ENCODE data around the gene SPDYE3.
"Not testable (repeated sequence)": the region's sequence is repeated elsewhere in the genome, so short reads cannot be mapped to it uniquely, and the experiment has no call there.

SPDYE3 gene

DNA sequence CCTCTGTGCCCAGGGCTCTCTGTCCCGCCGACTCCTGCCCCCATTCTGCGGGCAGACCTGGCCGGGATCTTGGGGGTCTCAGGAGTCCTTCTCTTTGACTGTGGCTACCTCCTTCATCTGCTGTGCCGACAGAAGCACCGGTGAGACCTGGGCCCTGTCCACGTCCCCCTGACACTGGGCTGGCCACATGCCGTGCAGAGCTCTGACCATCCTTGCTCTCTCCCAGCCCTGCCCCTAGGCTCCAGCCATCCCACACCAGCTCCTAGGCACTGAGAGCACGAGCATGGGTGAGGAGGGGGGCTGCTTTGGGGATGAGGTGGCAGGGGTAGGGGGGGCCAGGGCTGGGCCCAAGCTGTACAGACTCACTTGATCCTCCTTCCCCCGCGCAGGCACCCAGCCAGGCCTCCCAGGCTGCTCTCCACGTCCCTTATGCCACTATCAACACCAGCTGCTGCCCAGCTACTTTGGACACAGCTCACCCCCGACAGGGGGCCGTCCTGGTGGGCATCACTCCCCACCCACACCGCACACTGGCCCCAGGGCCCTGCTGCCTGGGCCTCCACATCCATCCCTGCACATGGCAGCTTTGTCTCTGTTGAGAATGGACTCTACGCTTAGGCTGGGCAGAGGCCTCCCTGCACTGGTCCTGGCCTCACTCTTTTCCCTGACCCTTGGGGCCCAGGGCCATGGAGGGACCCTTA, 45.6 kb downstream of the SPDYE3 start:
- no peak for DNase-seq

DNA sequence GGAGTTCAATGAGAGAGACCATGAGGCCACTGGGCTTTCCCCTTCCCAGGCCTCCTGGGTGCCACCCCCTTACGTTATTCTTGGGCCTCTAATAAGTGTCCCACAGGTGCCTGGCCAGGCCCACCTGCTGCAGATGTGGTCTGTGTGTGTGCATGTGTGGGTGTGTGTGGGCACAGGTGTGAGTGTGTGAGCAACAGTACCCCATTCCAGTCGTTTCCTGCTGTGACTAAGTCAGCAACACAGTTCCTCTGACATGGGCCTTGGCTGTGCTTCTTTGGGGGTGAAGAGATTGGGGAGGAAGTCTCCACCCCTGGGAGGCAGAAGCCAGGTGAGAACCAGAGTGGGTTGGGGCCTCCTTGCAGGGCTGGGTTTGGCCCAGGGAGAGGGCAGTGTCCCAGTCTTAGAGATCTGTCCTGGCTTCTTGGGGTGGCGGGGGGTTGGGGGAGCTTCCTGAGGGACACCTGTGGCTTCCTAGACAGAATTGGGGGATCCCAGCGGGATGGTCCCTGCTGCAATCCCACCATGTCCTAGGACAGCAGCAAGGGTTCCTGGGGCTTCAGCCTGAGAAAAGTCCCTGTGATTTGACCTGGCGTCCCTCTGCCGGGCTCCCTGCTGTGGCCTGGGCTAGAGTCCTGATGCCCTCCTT, 46.3 kb downstream of the SPDYE3 start:
- DNase-seq, result no peak

DNA sequence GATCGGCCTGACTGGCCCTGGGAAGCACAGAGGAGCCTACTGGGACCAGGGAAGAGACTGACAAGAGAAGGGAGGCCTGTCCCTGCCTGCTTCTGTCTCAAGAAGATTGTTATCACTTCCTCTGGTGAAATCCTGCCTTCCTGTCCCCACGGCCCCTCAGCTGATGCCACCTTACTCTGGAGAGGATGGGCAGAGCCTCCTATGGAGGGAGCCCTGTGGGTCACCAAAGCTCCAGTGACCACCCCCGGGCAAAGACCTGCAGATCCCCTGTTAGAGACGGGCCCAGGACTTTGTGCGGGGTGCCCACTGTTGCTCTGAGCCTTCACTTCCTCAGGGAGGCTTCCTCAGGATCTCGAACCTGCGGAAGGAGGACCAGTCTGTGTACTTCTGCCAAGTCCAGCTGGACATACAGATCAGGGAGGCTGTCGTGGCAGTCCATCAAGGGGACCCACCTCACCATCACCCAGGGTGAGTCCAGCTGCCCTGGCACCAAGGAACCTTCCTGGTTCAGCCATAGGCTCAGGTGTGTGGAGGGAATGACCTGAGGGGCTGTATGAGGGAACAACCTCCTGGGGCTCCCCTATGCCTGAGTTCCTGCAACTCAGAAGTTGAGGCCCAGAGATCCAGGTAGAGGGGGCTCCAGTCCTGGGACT, 49.0 kb downstream of the SPDYE3 start:
- no peak for DNase-seq

DNA sequence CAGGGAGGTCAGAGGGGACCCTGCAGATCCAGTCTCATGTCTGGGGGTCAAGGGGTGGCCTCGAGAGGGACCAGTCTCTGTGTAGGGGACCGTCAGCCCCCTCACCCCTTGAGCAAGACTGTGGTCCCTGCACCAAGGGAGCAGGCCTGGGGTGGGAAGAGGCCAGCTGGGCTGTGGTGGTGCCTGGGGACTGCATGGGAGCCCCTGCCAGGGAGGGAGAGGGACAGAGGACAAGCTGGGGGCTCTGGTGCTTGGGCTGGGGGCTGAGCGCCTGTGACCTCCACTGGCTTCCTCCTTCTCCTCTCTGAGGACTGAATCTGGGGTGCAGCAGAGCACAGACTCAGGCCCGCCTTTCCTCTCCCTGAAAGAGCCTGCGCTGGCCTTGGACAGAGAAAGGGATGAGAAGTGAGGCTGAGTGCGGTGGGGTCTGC, 49.6 kb downstream of the SPDYE3 start:
- no peak for DNase-seq

DNA sequence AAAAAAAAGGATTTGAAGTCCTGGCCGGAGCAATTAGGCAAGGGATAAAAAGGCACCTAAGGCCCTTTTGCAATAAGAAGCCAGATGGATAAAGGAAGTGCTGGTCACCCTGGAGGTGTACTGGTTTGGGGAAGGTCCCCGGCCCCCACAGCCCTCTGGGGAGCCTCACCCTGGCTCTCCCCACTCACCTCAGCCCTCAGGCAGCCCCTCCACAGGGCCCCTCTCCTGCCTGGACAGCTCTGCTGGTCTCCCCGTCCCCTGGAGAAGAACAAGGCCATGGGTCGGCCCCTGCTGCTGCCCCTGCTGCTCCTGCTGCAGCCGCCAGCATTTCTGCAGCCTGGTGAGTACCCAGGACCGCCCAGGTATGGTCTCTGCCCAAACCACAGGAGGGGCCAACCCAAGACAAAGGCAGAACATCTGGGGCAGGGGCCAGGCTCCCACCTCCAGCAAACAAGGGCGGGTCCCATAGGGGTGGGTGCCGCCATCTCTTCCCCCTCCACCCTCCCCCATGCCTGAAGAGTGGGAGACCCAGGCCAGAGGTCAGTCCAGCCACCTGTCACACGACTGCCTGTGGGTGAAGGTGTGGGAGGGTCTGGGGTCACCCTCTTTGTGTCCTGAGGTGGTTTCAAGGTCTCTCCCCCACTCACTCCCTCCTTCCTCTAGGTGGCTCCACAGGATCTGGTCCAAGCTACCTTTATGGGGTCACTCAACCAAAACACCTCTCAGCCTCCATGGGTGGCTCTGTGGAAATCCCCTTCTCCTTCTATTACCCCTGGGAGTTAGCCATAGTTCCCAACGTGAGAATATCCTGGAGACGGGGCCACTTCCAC, 50.7 kb downstream of the SPDYE3 start, which contains the start of gene PILRB:
PILRB (plus strand) TSS at position 91 of the 830 bp plus-strand sequence; CDS start at position 277, 186 bp downstream.
- DNase-seq, result no peak

DNA sequence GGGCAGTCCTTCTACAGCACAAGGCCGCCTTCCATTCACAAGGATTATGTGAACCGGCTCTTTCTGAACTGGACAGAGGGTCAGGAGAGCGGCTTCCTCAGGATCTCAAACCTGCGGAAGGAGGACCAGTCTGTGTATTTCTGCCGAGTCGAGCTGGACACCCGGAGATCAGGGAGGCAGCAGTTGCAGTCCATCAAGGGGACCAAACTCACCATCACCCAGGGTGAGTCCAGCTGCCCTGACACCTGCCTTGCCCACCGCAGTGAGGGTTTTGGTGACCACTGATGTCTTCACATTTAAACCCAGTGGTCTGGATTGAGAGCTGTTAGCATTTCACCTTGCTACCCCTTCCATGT, 51.3 kb downstream of the SPDYE3 start:
- no peak for DNase-seq

DNA sequence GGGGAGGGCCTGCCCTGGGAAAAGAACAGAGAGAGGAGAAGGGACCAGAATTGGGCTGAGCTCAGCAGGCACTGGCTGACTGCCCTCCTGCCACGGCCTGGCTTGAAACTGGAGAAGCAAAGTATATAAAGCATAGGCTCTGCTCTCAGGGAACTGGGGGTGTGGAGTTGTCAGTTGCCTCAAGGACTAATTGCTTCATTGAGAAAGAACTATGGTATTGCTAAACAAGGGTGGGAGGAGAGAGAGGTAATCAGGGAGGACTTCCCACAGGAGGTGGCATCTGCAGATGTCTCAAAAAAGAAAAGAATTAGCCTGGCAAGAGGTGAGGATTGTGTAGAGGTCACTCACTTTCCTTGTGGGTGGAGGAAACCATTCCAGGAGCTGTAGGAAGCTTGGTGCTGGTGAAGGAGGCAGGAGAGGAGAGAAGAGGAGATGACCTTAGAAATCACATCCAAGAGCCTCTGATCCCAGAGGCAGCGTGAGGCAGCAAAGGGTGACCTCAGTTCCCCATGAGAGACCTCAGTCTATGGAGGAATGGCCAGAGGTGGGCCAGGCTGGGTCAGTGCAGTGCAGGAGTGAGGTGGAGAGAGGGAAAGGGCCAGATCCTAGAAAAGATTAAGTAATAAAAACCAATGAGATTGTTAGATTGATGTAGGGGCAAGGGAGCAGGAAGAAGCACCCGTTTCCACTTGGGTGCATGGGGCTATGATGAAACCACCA, 52.8 kb downstream of the SPDYE3 start:
- no peak for DNase-seq

DNA sequence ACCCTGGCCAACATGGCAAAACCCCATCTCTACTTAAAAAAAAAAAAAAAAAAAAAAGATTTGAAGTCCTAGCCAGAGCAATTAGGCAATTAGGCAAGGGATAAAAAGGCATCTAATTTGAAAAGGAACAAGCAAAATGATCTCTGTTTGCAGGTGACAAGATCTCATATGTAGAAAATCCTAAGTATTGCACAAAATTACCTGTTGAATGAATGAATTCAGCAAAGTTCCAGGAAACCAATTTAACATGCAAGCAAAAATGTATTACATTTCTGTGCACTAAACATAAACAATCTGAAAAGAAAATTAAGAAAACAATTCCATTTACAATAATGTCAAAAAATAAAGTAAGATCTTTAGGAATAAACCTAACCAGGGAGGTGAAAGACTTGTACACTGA, 55.6 kb downstream of the SPDYE3 start:
- DNase-seq, result no peak

DNA sequence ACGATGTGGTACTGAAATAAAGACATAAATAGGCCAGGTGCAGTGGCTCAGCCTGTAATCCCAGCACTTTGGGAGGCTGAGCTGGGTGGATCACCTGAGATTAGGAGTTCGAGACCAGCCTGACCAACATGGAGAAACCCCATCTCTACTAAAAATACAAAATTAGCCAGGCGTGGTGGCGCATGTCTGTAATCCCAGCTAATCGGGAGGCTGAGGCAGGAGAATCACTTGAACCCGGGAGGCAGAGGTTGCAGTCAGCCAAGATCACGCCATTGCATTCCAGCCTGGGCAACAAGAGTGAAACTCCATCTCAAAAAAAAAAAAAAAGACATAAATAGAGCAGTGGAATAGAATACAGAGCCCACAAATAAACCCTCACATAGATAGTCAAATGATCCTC, 56.3 kb downstream of the SPDYE3 start:
- not testable (repeated sequence) for DNase-seq

DNA sequence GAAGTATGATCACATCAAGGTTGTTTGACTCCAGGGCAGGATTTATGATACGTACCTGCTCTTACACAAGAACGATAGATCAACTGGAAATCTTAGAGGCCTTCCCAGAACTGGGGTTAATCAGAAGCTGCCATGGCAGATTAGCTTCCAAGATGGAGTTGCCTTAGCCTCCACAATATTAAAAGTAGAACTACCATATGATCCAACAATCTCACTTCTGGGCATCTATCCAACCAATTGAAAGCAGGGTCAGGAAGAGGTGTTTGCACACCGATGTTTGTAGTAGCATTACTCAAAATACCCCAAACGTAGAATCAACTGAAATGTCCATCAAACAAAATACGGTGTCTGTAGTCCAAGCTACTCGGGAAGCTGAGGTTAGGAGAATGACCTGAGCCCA, 57.0 kb downstream of the SPDYE3 start:
- no peak for DNase-seq

DNA sequence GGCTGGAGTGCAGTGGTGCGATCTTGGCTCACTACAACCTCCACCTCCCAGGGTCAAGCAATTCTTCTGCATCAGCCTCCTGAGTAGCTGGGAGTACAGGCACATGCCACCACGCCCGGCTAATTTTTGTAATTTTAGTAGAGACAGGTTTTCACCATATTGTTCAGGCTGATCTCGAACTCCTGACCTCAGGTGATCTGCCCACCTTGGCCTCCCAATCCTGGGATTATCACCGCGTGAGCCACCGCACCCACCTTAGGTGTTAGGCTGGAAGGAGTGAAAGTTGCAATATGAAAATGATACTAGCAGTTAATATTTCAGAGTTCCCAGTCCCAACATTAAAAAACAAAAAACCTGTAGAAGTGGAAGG, 58.5 kb downstream of the SPDYE3 start:
- DNase-seq, result not testable (repeated sequence)

DNA sequence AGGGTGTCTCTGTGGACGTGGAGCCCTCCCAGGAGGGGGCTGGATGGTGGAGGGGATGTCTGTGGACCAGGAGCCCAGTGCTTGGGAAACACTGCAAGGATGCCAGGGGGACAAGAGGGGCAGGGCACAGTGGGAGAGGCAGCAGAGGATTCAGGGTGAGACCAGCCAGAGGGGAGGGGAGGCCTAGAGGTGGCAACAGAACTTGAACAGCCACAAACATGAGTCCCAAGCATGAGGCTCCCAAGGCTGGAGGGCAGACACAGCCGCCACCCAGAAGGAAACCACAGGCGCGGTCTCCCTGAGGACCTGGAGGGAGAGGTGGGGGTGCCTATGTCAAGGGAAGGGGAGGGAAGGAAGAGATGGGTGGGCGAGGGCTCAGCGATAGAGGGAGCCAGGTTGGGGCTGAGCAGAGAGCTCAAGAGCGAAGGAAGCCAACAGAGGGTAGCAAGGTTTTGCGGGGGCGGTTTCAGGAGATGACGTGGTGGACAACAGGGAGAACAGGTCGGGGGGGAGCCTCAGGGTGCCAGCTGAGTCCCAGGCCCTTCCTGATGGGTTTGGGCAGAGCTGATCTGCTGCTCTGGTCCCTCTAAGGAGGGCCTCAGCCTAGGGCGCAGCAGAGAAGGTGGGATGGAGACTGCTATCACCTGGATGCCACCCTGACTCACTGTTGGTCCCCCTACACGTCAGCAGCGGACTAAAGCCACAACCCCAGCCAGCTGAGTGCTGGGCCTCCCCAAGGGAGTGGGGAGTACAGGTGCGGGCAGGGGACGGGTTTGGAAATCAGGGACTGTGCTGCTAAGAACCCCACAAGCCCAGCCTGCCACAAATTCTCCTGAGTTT, 59.1 kb downstream of the SPDYE3 start:
- DNase-seq, result no peak

DNA sequence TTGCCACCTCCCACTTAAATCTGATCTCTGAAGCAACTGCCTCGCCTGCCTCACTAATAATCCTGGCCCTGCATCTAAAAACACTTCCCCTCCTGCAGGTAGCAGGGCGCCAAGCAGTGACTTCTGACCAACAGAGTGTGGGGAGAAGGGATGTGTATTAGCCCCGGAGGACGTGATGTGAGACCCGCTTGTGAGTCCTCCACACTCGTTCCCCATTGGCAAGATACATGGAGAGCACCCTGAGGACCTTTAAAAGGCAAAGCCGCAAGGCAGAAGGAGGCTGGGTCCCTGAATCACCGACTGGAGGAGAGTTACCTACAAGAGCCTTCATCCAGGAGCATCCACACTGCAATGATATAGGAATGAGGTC, 59.7 kb downstream of the SPDYE3 start:
- DNase-seq, result no peak

DNA sequence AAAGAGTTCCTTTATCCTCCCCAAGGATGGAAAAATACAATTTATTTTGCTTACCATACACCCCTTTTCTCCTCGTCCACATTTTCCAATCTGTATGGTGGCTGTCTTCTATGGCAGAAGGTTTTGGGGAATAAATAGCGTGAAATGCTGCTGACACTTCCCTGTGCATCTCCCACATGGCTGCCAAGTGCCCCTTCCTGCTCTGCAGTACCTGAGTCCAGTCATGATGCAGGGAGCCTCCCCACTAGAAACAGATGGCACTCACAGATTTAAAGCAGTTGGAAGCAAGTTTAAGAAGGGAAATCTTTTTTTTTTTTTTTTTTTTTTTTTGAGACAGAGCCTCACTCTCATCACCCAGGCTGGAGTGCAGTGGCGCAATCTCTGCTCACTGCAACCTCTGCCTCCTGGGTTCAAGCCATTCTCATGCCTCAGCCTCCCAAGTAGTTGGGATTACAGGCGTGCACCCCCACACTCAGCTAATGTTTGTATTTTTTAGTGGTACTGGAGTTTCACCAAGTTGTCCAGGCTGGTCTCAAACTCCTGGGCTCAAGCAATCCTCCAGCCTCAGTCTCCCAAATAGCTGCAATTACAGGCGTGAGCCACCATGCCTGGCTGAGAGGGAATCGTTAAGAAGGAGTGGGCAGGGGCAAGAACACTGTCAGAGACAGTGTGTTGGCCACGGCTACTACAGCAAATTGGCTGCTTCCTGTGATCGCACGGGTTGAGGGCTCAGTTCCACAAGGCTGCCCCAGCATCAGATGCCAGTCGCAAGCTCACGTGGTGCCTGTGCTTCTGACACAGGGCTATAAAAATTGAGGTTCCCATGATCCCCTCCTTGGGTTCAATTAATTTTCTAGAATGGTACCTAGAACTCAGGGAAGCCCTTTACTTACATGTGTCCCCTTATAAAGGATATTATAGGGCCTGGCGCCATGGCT, 60.4 kb downstream of the SPDYE3 start:
- DNase-seq, result no peak

DNA sequence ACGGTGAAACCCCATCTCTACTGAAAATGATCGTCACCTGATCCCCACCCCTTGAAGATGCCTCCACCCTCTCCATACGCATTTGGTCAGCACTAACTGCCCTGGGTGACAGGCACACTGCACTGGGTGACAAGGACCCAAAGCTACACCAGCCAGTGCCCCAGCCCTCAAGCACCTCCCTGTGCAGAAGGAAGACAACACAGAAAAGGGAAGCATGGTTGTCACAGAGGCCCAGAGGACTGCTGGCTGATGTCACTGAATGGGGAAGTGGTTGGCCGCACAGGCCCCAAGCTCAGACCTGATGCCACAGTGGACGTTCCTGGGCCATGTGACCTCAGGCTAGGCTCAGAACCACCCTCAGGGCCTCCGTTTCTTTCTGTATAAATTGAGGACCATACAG, 61.6 kb downstream of the SPDYE3 start:
- no peak for DNase-seq

DNA sequence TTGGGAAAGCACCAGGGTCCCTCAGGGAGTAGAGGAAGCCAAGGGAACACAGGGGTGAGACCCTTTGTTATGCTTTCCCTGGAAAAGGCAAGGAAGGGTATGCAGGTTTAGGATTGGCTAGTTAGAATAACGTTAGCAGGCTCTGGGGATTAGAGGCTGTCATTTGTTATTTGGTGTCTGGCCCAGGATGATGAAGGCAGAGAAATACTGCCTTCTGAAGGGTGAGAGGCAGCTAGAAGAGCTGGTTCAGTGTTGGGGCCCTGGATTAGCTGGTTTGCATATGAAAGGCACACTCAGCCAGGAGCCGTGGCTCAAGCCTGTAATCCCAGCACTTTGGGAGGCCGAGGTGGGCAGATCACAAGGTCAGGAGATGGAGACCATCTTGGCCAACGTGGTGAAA, 62.8 kb downstream of the SPDYE3 start:
- no peak for DNase-seq

DNA sequence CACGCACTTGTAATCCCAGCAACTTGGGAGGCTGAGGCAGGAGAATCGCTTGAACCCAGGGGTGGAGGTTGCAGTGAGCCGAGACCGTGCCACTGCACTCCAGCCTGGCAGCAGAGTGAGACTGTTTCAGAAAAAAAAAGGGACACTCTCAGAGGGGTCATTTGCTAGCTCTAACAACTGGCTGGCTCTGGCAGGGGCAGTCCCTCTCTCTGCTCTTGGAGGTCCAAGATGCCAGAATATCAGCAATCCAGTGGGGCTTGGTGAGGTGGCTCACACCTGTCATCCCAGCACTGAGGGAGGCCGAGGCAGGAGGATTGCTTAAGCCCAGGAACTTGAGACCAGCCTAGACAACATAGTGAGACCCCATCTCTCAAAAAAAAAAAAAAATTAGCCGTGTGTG, 63.2 kb downstream of the SPDYE3 start:
- no peak for DNase-seq

DNA sequence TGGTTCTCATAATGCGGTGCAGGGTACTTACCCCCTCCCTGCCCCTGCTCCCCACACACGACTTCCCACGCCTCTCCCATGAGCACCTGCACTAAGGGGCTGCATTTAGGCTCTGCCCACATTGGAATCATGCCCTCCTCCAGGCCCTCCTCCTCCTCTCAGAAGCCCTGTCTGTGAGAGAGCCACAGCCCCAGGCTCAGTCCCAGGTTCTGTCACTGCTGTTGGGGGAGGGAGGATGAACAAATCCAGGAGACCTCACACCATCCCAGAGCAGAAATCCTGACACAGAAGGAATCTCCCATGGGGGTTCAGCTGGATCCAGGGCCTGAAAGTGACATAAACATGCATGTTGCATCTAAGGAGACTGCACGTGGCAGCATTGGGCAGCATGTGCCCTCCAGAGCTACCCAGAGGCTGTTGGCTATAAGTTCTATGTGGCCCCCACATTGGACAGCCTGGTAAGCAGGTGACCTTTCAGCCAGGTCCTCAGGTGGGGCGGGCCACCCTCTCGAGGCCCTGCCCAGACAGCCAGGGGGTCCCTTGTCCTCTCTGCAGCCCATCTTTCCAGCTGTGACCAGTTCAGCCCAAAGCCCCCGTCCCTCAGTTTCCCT, 64.2 kb downstream of the SPDYE3 start:
- no peak for DNase-seq

Measured in activated CD4-positive, CD25-positive, alpha-beta regulatory T cell (primary cell).